Right lobe of liver (tissue), 4 donors: ENCODE measurements around the gene RASAL3.
A peak's percentile ranks its signal among the peaks of the same experiment; 100 is the strongest.

ENCODE experiments used
- CTCF ChIP-seq, 4 donors: fragments of 200-600 bp in 3 of 4; fragments of 450-650 bp in 1 of 4; IDR thresholded peaks; one replicate each; pipeline versions ENCODE4 v1.5.1 to v1.8.0; 2016 to 2022; ENCODE audit warnings: antibody characterized with exemption in 4 of 4, mild to moderate bottlenecking in 2 of 4
- POLR2A ChIP-seq: fragments of 450-650 bp; IDR thresholded peaks from one replicate; pipeline ENCODE4 v1.6.1; 2017; ENCODE audit warnings: antibody characterized with exemption, mild to moderate bottlenecking
- donor health status: DM: no; HTN: no; CAD: no.
- donor health status: DM: no; HTN: no; CAD: no.
- donor health status: DM: no; HTN: yes; CAD: no.

DNA sequence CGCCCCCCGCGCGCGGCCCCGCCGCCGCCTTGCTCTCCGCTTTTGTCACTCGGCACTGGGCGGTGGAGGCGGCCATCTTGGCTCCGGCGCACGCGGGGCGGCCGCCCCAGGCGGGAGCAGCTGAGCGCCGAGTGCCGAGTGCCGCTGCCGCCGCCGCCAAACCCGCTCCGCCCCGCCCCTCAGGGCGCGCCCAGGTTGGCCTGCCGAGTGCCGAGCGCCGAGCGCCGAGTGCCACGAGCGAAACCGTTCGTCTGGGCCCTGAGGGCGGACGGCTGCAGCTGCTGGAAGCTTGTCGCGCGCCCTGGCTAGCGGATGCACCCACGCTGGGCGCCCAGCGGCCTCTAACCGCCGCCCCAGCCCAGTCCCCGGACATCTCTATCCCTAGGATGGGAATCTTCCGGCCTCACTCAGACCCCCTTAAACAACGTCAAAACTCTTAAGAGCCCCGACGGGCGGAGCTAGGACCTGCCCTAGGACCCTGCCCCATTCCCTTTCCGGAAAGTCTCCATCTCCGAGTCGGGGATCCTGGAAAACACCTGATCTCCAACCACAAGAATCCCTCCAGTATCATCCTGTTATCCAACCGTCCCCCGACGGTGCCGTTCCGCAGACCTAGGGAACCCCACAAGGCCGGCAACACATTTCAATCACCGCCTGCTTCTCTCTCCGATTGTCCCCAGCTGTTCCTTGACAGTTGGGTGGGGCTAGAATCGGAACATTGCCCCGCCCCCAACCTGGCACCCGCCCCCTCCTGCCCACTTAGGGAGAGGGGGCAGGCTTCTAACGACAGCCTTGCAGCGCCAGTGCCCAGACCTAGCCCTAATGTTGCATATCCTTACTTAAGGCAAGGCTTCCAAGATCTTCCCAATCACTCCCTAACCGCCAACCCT is 31.5 kb downstream of the RASAL3 start:
- no peak for TF ChIP-seq CTCF (IDR thresholded peaks at IDR 0.05)
- TF ChIP-seq POLR2A: peak; percentile 44
